HepG2 (cell line): ENCODE results near the gene SERPINB1. TPM values are rescaled to one million over a fixed set of nuclear protein-coding genes. Genes with fewer than 3 reads are reported as not detected.
A peak's percentile ranks its signal among the peaks of the same experiment; 100 is the strongest.

Experiments used
- RNF219 ChIP-seq: sonication (generic); formaldehyde crosslinking; IDR thresholded peaks from 2 replicates; pipeline ENCODE4 v1.5.0; 2020; ENCODE audit warnings: mild to moderate bottlenecking, missing genetic modification reagents
- SMYD3 ChIP-seq: sonication (generic); formaldehyde crosslinking; IDR thresholded peaks from 2 replicates; pipeline ENCODE4 v1.8.1; 2023; ENCODE audit warnings: mild to moderate bottlenecking, missing genetic modification reagents
- SOX5 ChIP-seq: IDR thresholded peaks from 2 replicates; pipeline ENCODE4 v1.6.1; 2016; ENCODE audit warnings: borderline replicate concordance
- SRSF1 ChIP-seq: fragments of 200-400 bp; formaldehyde crosslinking; optimal IDR thresholded peaks from 2 replicates; pipeline ENCODE3; 2017; ENCODE audit warnings: mild to moderate bottlenecking, low read depth, low read length, moderate library complexity
- TAF1 ChIP-seq: sonication (generic); formaldehyde crosslinking; IDR thresholded peaks from 2 replicates; pipeline ENCODE4 v1.4.0; 2020; ENCODE audit warnings: missing genetic modification reagents
- ZNF274 ChIP-seq: sonication (generic); formaldehyde crosslinking; IDR thresholded peaks from 2 replicates; pipeline ENCODE4 v1.5.1; 2020; ENCODE audit warnings: mild to moderate bottlenecking, missing genetic modification reagents
- ZNF280B ChIP-seq: sonication (generic); formaldehyde crosslinking; IDR thresholded peaks from 2 replicates; pipeline ENCODE4 v1.5.0; 2020; ENCODE audit warnings: missing genetic modification reagents, mild to moderate bottlenecking, borderline replicate concordance
- ZNF281 ChIP-seq: sonication (generic); formaldehyde crosslinking; IDR thresholded peaks from 2 replicates; pipeline ENCODE4 v1.4.0; 2020; ENCODE audit warnings: missing genetic modification reagents, borderline replicate concordance
- ZNF318 ChIP-seq: sonication (generic); formaldehyde crosslinking; IDR thresholded peaks from 2 replicates; pipeline ENCODE4 v1.4.0; 2020; ENCODE audit warnings: mild to moderate bottlenecking, missing genetic modification reagents
- ZNF563 ChIP-seq: sonication (generic); formaldehyde crosslinking; IDR thresholded peaks from 2 replicates; pipeline ENCODE4 v1.8.0; 2022; ENCODE audit warnings: mild to moderate bottlenecking, moderate library complexity, missing genetic modification reagents
- ZNF605 ChIP-seq: sonication (generic); formaldehyde crosslinking; IDR thresholded peaks from 2 replicates; pipeline ENCODE4 v1.8.0; 2022; ENCODE audit warnings: mild to moderate bottlenecking, missing genetic modification reagents
- ZNF784 ChIP-seq: sonication (generic); formaldehyde crosslinking; IDR thresholded peaks from 2 replicates; pipeline ENCODE4 v1.5.1; 2020; ENCODE audit warnings: missing genetic modification reagents, mild to moderate bottlenecking, borderline replicate concordance
- polyA plus RNA-seq, 8 experiments: library from polyadenylated mRNA; depleted of rRNA in 3 of 8; stranded (reverse) in 7 of 8; unstranded in 1 of 8; fragments of >200 nt; fragmentation: Illumina TruSeq in 4 of 8; extraction: Trizol in 4 of 8; gene quantifications; 2 replicates each; pipeline versions ENCODE4 v1.2.1 to v1.2.3, GENCODE V29; 2011 to 2016; ENCODE audit warnings: low read depth in 4 of 8, missing spikeins in 1 of 8, mixed read lengths in 1 of 8; ENCODE audit not compliant: insufficient read depth in 1 of 8
- total RNA-seq, 5 experiments: library from RNA; depleted of rRNA; stranded (reverse); fragments of >200 nt; fragmentation: Illumina TruSeq; extraction: Trizol; gene quantifications; 2 replicates each; pipeline ENCODE4 v1.2.3, GENCODE V29; 2016; ENCODE audit warnings: low read depth in 1 of 5

The SERPINB1 gene
- total and polyA plus RNA-seq, 2 of the 13 experiments (the other 11 are each of a cell fraction or from before 2014, with no cell fraction given): 41.4 to 60.5 TPM

- TF ChIP-seq ZNF281 (CRISPR knock-in tag) (peak; percentile 73; the same call in 1 of the 2 replicates), ZNF318 (CRISPR knock-in tag) (no peak), TAF1 (CRISPR knock-in tag) (no peak), SOX5 (CRISPR knock-in tag) (peak; percentile 84), ZNF274 (no peak), ZNF605 (CRISPR knock-in tag) (no peak; the same call in 1 of the 2 replicates), SRSF1 (no peak), ZNF563 (no peak), SMYD3 (CRISPR knock-in tag) (no peak; the same call in 1 of the 2 replicates), RNF219 (CRISPR knock-in tag) (no peak), ZNF784 (CRISPR knock-in tag) (no peak), ZNF280B (CRISPR knock-in tag) (no peak)
Observed at GRCh38 chr6:2877057-2877882, 35.6 kb upstream of the SERPINB1 start (continued).
